IMR-90 (cell line): Measurements from ENCODE around the gene NSUN6. TPM values are rescaled to one million over a fixed set of nuclear protein-coding genes. Genes with fewer than 3 reads are reported as not detected.

Source experiments
- ATAC-seq: fragments of 200-7000 bp; cut with Tn5 transposase; 2 replicates; pipeline ENCODE4 v1.9.1; 2020; ENCODE audit warnings: low read depth, mild to moderate bottlenecking, moderate library complexity
- BruUV-seq: library from RNA; stranded (reverse); fragments of 400-500 nt; replicated peaks from 2 replicates; lab custom pipeline; 2021; lab: Mats Ljungman, UMichigan
- CTCF ChIA-PET: fragments of 300-600 bp; formaldehyde crosslinking; extraction: SDS; loops from one replicate; lab custom pipeline; 2021; ENCODE audit warnings: antibody characterized with exemption; lab: Yijun Ruan, JAX
- POLR2A ChIA-PET: fragments of 300-600 bp; sonication (Branson Sonifier 250); formaldehyde crosslinking; loops from one replicate; lab custom pipeline; 2022; ENCODE audit warnings: antibody characterized with exemption; ENCODE audit not compliant: unreplicated experiment; lab: Charles Lee
- DNase-seq: peaks from one replicate; pipeline ENCODE4 v3.0.0; 2013
- H2AFZ ChIP-seq: replicated peaks from 2 replicates; pipeline ENCODE3; 2013; ENCODE audit warnings: low read length, mild to moderate bottlenecking; ENCODE audit not compliant: poor library complexity
- H2AK5ac ChIP-seq: 2 replicates; pipeline ENCODE4 v1.6.1; 2013; ENCODE audit warnings: low read depth, low read length, inconsistent platforms
- H2AK9ac ChIP-seq: replicated peaks from 2 replicates; pipeline ENCODE3; 2013; ENCODE audit warnings: mild to moderate bottlenecking, low read depth, low read length, moderate library complexity; ENCODE audit not compliant: poor library complexity
- H2BK120ac ChIP-seq: 2 replicates; pipeline ENCODE4 v1.6.1; 2013; ENCODE audit warnings: low read depth, low read length, inconsistent platforms
- H2BK15ac ChIP-seq: 3 replicates; pipeline ENCODE4 v1.6.1; 2013; ENCODE audit warnings: low read depth, low read length, inconsistent platforms
- H2BK20ac ChIP-seq: 2 replicates; pipeline ENCODE4 v1.6.1; 2013; ENCODE audit warnings: low read depth, mild to moderate bottlenecking, inconsistent platforms, low read length, moderate library complexity
- H2BK5ac ChIP-seq: 2 replicates; pipeline ENCODE4 v1.6.1; 2013; ENCODE audit warnings: mild to moderate bottlenecking, low read depth, low read length, inconsistent platforms; ENCODE audit not compliant: poor library complexity, severe bottlenecking
- H3K14ac ChIP-seq: replicated peaks from 2 replicates; pipeline ENCODE4 v1.6.1; 2013; ENCODE audit warnings: low read depth, low read length, inconsistent platforms
- H3K18ac ChIP-seq: 2 replicates; pipeline ENCODE4 v1.6.1; 2013; ENCODE audit warnings: low read depth, low read length, control low read depth
- H3K23ac ChIP-seq: 2 replicates; pipeline ENCODE4 v1.6.1; 2013; ENCODE audit warnings: low read depth, low read length, inconsistent platforms
- H3K27ac ChIP-seq: 2 replicates; pipeline ENCODE4 v1.5.1; 2013; ENCODE audit warnings: mild to moderate bottlenecking, control low read depth, low read length; ENCODE audit not compliant: insufficient read depth
- H3K27me3 ChIP-seq: 2 replicates; pipeline ENCODE4 v1.6.1; 2013; ENCODE audit warnings: low read length; ENCODE audit not compliant: control insufficient read depth, insufficient read depth
- H3K36me3 ChIP-seq: 2 replicates; pipeline ENCODE4 v1.6.1; 2013; ENCODE audit warnings: low read length, mixed read lengths; ENCODE audit not compliant: control insufficient read depth, insufficient read depth
- H3K4ac ChIP-seq: 2 replicates; pipeline ENCODE4 v1.6.1; 2013; ENCODE audit warnings: low read depth, low read length, inconsistent platforms
- H3K4me1 ChIP-seq: 2 replicates; pipeline ENCODE4 v1.6.1; 2013; ENCODE audit warnings: low read length, mixed read lengths; ENCODE audit not compliant: control insufficient read depth, insufficient read depth
- H3K4me2 ChIP-seq: 2 replicates; pipeline ENCODE4 v1.6.1; 2013; ENCODE audit warnings: low read depth, mild to moderate bottlenecking, control low read depth, low read length, moderate library complexity
- H3K4me3 ChIP-seq: 2 replicates; pipeline ENCODE4 v1.5.1; 2013; ENCODE audit warnings: low read depth, mild to moderate bottlenecking, control low read depth, low read length, moderate library complexity; ENCODE audit not compliant: insufficient read depth
- H3K56ac ChIP-seq: 2 replicates; pipeline ENCODE4 v1.6.1; 2013; ENCODE audit warnings: low read length, inconsistent platforms; ENCODE audit not compliant: insufficient read depth; ENCODE audit errors: extremely low read depth
- H3K79me1 ChIP-seq, 2 experiments: 2 replicates each; pipeline ENCODE4 v1.6.1; 2013; ENCODE audit warnings: low read length in 2 of 2, inconsistent platforms in 1 of 2, low read depth in 1 of 2
- H3K9ac ChIP-seq: 2 replicates; pipeline ENCODE4 v1.6.1; 2013; ENCODE audit warnings: low read depth, low read length, control low read depth
- H3K9me1 ChIP-seq: 2 replicates; pipeline ENCODE4 v1.6.1; 2013; ENCODE audit warnings: low read length, inconsistent platforms; ENCODE audit not compliant: insufficient read depth
- H3K9me3 ChIP-seq: 2 replicates; pipeline ENCODE4 v1.6.1; 2013; ENCODE audit warnings: low read length; ENCODE audit not compliant: control insufficient read depth, insufficient read depth
- H4K20me1 ChIP-seq: 2 replicates; pipeline ENCODE4 v1.6.1; 2013; ENCODE audit warnings: low read length, inconsistent platforms; ENCODE audit not compliant: insufficient read depth
- H4K5ac ChIP-seq: 2 replicates; pipeline ENCODE4 v1.6.1; 2013; ENCODE audit warnings: mild to moderate bottlenecking, low read depth, low read length, control low read depth
- H4K8ac ChIP-seq, 2 experiments: 2 replicates each; pipeline ENCODE4 v1.6.1; 2013; ENCODE audit warnings: low read depth in 2 of 2, low read length in 2 of 2, control low read depth in 1 of 2, inconsistent platforms in 1 of 2
- H4K91ac ChIP-seq: 2 replicates; pipeline ENCODE4 v1.6.1; 2013; ENCODE audit warnings: low read depth, low read length, inconsistent platforms; ENCODE audit not compliant: insufficient read depth
- CHD1 ChIP-seq: IDR thresholded peaks from 2 replicates; pipeline ENCODE4 v1.6.1; 2012; ENCODE audit warnings: low read depth, low read length, improper control_type of control experiment
- ELK1 ChIP-seq: fragments of 150-350 bp; IDR thresholded peaks from 2 replicates; pipeline ENCODE4 v1.6.1; 2016; ENCODE audit warnings: low read depth, mild to moderate bottlenecking, low read length, moderate library complexity, borderline replicate concordance
- FOS ChIP-seq: fragments of 150-350 bp; IDR thresholded peaks from 2 replicates; pipeline ENCODE4 v1.6.1; 2016; ENCODE audit warnings: low read depth, low read length
- MAZ ChIP-seq: IDR thresholded peaks from 2 replicates; pipeline ENCODE4 v1.6.1; 2012; ENCODE audit warnings: low read depth, mild to moderate bottlenecking, low read length, improper control_type of control experiment, moderate library complexity, borderline replicate concordance
- NFE2L2 ChIP-seq: fragments of 150-350 bp; IDR thresholded peaks from 2 replicates; pipeline ENCODE4 v1.6.1; 2016; ENCODE audit warnings: low read depth, mild to moderate bottlenecking, low read length
- POLR2A ChIP-seq: IDR thresholded peaks from 2 replicates; pipeline ENCODE4 v1.6.1; 2012; ENCODE audit warnings: mild to moderate bottlenecking, low read depth, low read length
- RAD21 ChIP-seq: IDR thresholded peaks from 2 replicates; pipeline ENCODE4 v1.6.1; 2012; ENCODE audit warnings: low read length, improper control_type of control experiment
- SMC3 ChIP-seq: fragments of 150-350 bp; IDR thresholded peaks from 2 replicates; pipeline ENCODE4 v1.6.1; 2016; ENCODE audit warnings: low read depth, mild to moderate bottlenecking, antibody characterized with exemption, low read length, moderate library complexity
- WGBS, 2 experiments: methylation state at CpG; one replicate each; pipeline versions ENCODE4 v1.1.5 to v1.1.7; 2013; ENCODE audit warnings: missing lambda C conversion rate in 2 of 2; ENCODE audit not compliant: insufficient read length in 1 of 2; ENCODE audit errors: extremely low coverage in 2 of 2; 5-methylcytosine and 5-hydroxymethylcytosine counted together
- dilution Hi-C: fragments of 300-500 bp; cut with HindIII; formaldehyde crosslinking; loops from one replicate; pipeline ENCODE4 v1.14.3; 2018; ENCODE audit warnings: low sequenced_read_pairs; ENCODE audit not compliant: unreplicated experiment
- in situ Hi-C: fragments of 300-500 bp; cut with MboI; formaldehyde crosslinking; loops from 3 replicates; pipeline ENCODE4 v1.14.3; 2019; ENCODE audit warnings: low sequenced_read_pairs, inconsistent platforms, mixed read lengths
- intact Hi-C: fragments of 100-400 bp; cut with micrococcal nuclease; formaldehyde crosslinking; loops from 2 replicates; pipeline ENCODE4 v1.10.0; 2022
- polyA plus RNA-seq, 3 experiments: library from polyadenylated mRNA; depleted of rRNA; stranded (reverse); fragments of >200 nt; gene quantifications; 2 replicates each; pipeline ENCODE4 v1.2.3, GENCODE V29; 2012; ENCODE audit warnings: low replicate concordance in 1 of 3
- total RNA-seq: library from RNA; depleted of rRNA; stranded (reverse); fragments of >200 nt; gene quantifications from 2 replicates; pipeline ENCODE4 v1.2.3, GENCODE V29; 2012
- TF ChIP-seq, protein P1 (sequence below): conservative IDR thresholded peaks from 2 replicates; pipeline ENCODE4 v1.5.1; 2012; ENCODE audit warnings: mild to moderate bottlenecking, low read depth, low read length, improper control_type of control experiment

Gene NSUN6
- total and polyA plus RNA-seq, 2 of the 4 experiments (the other 2 are of a cell fraction): 4.6 to 11.5 TPM

GRCh38 chr10:18539335-18539734, 112.1 kb downstream of the NSUN6 start:
- ATAC-seq: no peak
- Histone ChIP-seq H2BK20ac (no peak overlapping the region), H3K9me1 (no peaks in the 10 kb centered on the region), H4K91ac (no peak overlapping the region), H3K79me1 (no peaks in the 10 kb centered on the region), H2AK5ac (no peak overlapping the region), H2BK5ac (no peak overlapping the region), H4K20me1 (no peaks in the 10 kb centered on the region), H3K9ac (no peak overlapping the region), H2BK120ac (no peak overlapping the region), H3K4ac (no peak overlapping the region), H2BK15ac (no peak overlapping the region), H3K14ac (no peak overlapping the region), H4K8ac (no peak overlapping the region), H3K23ac (no peak overlapping the region), H3K27ac (no peak overlapping the region), H3K56ac (no peak overlapping the region), H2AK9ac (no peak overlapping the region), H3K4me2 (no peak overlapping the region), H4K5ac (no peak overlapping the region), H3K36me3 (peaks cover 12% of the 10 kb centered on the region), H3K9me3 (no peaks in the 10 kb centered on the region), H2AFZ (no peak overlapping the region), H3K4me1 (peaks cover 4% of the 10 kb centered on the region), H3K18ac (no peak overlapping the region), H3K4me3 (no peak overlapping the region), H3K27me3 (no peaks in the 10 kb centered on the region)
- WGBS, 2 experiments: 88% methylated on average over 9 of the region's 22 CpGs; no CpG with 5 or more reads in 1 of the 2 experiments
- in situ Hi-C loops (loop anchor here (5.0 kb wide), 1 partner anchor 43 kb away; no protein-coding TSS in a partner anchor), dilution Hi-C loops (no loop called here), intact Hi-C loops (no loop called here)
- BruUV-seq: no TSS peak
- TF ChIP-seq, protein P1, sequence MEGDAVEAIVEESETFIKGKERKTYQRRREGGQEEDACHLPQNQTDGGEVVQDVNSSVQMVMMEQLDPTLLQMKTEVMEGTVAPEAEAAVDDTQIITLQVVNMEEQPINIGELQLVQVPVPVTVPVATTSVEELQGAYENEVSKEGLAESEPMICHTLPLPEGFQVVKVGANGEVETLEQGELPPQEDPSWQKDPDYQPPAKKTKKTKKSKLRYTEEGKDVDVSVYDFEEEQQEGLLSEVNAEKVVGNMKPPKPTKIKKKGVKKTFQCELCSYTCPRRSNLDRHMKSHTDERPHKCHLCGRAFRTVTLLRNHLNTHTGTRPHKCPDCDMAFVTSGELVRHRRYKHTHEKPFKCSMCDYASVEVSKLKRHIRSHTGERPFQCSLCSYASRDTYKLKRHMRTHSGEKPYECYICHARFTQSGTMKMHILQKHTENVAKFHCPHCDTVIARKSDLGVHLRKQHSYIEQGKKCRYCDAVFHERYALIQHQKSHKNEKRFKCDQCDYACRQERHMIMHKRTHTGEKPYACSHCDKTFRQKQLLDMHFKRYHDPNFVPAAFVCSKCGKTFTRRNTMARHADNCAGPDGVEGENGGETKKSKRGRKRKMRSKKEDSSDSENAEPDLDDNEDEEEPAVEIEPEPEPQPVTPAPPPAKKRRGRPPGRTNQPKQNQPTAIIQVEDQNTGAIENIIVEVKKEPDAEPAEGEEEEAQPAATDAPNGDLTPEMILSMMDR: no peak
- TF ChIP-seq RAD21: no peak
- TF ChIP-seq FOS: no peak
- TF ChIP-seq SMC3: no peak
- TF ChIP-seq POLR2A: no peak
- TF ChIP-seq NFE2L2: no peak
- TF ChIP-seq CHD1: no peak
- no peak for TF ChIP-seq ELK1
- TF ChIP-seq MAZ: no peak
- DNase-seq: no peak
- POLR2A ChIA-PET: no interaction called here
- CTCF ChIA-PET: no interaction called here
